PC-9 (cell line): ENCODE results near the gene RXRA.

Experiments used
- CTCF ChIP-seq: fragments of 200-600 bp; sonication (generic); conservative IDR thresholded peaks from 2 replicates; pipeline ENCODE4 v1.6.1; 2017; ENCODE audit warnings: mixed run types, antibody characterized with exemption, mild to moderate bottlenecking, moderate library complexity
- EZH2 ChIP-seq: fragments of 200-600 bp; sonication (generic); IDR thresholded peaks from 2 replicates; pipeline ENCODE4 v1.8.0; 2017; ENCODE audit warnings: antibody characterized with exemption, low read depth

DNA sequence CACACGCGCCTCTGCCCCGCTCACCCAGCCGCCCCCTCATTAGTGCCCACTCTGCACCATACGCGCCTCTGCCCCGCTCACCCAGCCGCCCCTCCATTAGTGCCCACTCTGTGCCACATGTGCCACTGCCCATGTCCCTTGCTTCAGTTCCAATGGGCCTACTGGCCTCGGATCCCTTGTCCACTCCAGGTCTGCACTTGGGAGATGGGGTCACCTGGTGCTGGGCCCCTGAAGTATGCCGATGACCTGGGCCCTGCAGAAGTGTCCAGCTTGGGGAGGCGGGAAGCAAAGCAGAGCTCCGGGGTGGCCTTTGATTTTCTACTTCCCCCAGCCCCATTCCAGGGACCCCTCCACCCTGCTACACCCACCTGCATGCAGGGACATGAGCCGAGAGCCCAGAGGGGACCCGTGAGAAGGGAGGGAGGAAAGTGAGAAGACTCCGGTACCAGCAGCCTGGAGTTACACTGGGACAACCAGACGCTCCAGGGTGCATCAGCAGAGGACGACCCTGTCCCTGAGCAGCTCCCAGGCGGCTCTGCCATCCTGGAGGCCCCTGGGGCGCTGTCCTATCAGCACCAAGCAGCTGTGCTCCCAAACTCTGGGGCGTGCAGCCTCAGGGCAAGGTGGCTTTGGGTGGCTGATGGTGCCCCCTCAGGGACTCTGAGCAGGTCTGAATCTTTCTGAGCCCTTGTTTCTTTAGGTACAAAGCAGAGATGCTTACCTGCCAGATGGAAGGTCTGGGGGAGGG is 140.8 kb downstream of the RXRA start:
- TF ChIP-seq CTCF = no peak
- TF ChIP-seq EZH2 = no peak
